H1 (cell line): ENCODE measurements around the gene CASQ1. TPM values are rescaled to one million over a fixed set of nuclear protein-coding genes. Genes with fewer than 3 reads are reported as not detected.

ENCODE experiments used
- CTCF ChIA-PET: fragments of 300-600 bp; sonication (Branson Sonifier 250); formaldehyde crosslinking; loops from one replicate; lab custom pipeline; 2021; ENCODE audit not compliant: partially characterized antibody; lab: Charles Lee
- POLR2A ChIA-PET: fragments of 300-600 bp; sonication (Branson Sonifier 250); formaldehyde crosslinking; loops from one replicate; lab custom pipeline; 2021; ENCODE audit warnings: inconsistent platforms; ENCODE audit not compliant: partially characterized antibody; lab: Charles Lee
- DNase-seq, 2 experiments: peaks; one replicate each; pipeline versions ENCODE4 v3.0.0 to v3.0.0-alpha.2; 2010 to 2022; ENCODE audit warnings: low spot score in 2 of 2, low read depth in 1 of 2, mixed read lengths in 1 of 2
- FAIRE-seq: peaks from 2 replicates; lab custom pipeline; 2011; peaks lifted over from hg19 to GRCh38; lab: Jason Lieb, UNC
- H2AFZ ChIP-seq: 2 replicates; pipeline ENCODE4 v1.8.1; 2012; ENCODE audit warnings: low read length, inconsistent platforms
- H2AK5ac ChIP-seq: 2 replicates; pipeline ENCODE4 v1.6.1; 2013; ENCODE audit warnings: low read depth, low read length
- H2BK120ac ChIP-seq: replicated peaks from 2 replicates; pipeline ENCODE3; 2013; ENCODE audit warnings: low read depth, low read length, inconsistent platforms
- H2BK12ac ChIP-seq: 2 replicates; pipeline ENCODE4 v1.6.1; 2013; ENCODE audit warnings: low read depth, low read length
- H2BK15ac ChIP-seq: 2 replicates; pipeline ENCODE4 v1.6.1; 2013; ENCODE audit warnings: low read length
- H2BK20ac ChIP-seq: 2 replicates; pipeline ENCODE4 v1.6.1; 2013; ENCODE audit warnings: low read length
- H2BK5ac ChIP-seq: 2 replicates; pipeline ENCODE4 v1.6.1; 2013; ENCODE audit warnings: low read depth, low read length
- H3K14ac ChIP-seq: 2 replicates; pipeline ENCODE4 v1.6.1; 2013; ENCODE audit warnings: inconsistent platforms; ENCODE audit not compliant: insufficient read length
- H3K18ac ChIP-seq: 2 replicates; pipeline ENCODE4 v1.6.1; 2013; ENCODE audit warnings: low read length; ENCODE audit errors: extremely low read depth
- H3K23ac ChIP-seq: 2 replicates; pipeline ENCODE4 v1.6.1; 2013; ENCODE audit warnings: inconsistent platforms; ENCODE audit not compliant: insufficient read length
- H3K23me2 ChIP-seq: 2 replicates; pipeline ENCODE4 v1.6.1; 2013; ENCODE audit warnings: low read depth, low read length
- H3K27ac ChIP-seq: 2 replicates; pipeline ENCODE4 v1.6.1; 2011; ENCODE audit warnings: low read depth, low read length, inconsistent platforms
- H3K27me3 ChIP-seq, 4 experiments: replicated peaks in 1 of 4; 1 replicate in 1 of 4; 2 replicates in 3 of 4; pipeline versions ENCODE4 v1.6.1 to v1.8.1; 2011 to 2013; ENCODE audit warnings: low read length in 3 of 4, mild to moderate bottlenecking in 3 of 4, inconsistent platforms in 2 of 4, mixed read lengths in 2 of 4, moderate library complexity in 1 of 4; ENCODE audit not compliant: control insufficient read depth in 3 of 4, insufficient read depth in 3 of 4; ENCODE audit errors: extremely low read depth in 1 of 4
- H3K36me3 ChIP-seq, 4 experiments: 2 replicates each; pipeline versions ENCODE4 v1.6.1 to v1.8.1; 2011 to 2013; ENCODE audit warnings: mild to moderate bottlenecking in 4 of 4, low read length in 3 of 4, moderate library complexity in 2 of 4, control low read depth in 1 of 4, inconsistent platforms in 1 of 4; ENCODE audit not compliant: insufficient read depth in 4 of 4, control insufficient read depth in 2 of 4
- H3K4ac ChIP-seq: replicated peaks from 2 replicates; pipeline ENCODE3; 2013; ENCODE audit warnings: low read length, low read depth, mixed read lengths, inconsistent platforms; ENCODE audit not compliant: insufficient read length
- H3K4me1 ChIP-seq, 4 experiments: replicated peaks in 1 of 4; 1 replicate in 1 of 4; 2 replicates in 3 of 4; pipeline versions ENCODE4 v1.6.1 to v1.8.1; 2011 to 2013; ENCODE audit warnings: low read length in 3 of 4, inconsistent platforms in 2 of 4, mixed read lengths in 1 of 4; ENCODE audit not compliant: insufficient read depth in 4 of 4, control insufficient read depth in 3 of 4
- H3K4me2 ChIP-seq, 2 experiments: 2 replicates each; pipeline versions ENCODE4 v1.6.1 to v1.8.1; 2011 to 2013; ENCODE audit warnings: low read depth in 2 of 2, low read length in 2 of 2, control low read depth in 1 of 2, inconsistent platforms in 1 of 2, mild to moderate bottlenecking in 1 of 2; ENCODE audit not compliant: insufficient read depth in 1 of 2
- H3K4me3 ChIP-seq, 4 experiments: fragments of 200-600, 300-600 bp in 1 of 4; sonication (generic), shearing (Covaris generic), sonication (Bioruptor Twin) in 1 of 4; 2 replicates each; pipeline versions ENCODE4 v1.5.1 to v1.8.1; 2011 to 2016; ENCODE audit warnings: low read length in 4 of 4, low read depth in 3 of 4, control low read depth in 2 of 4, inconsistent platforms in 2 of 4, mild to moderate bottlenecking in 2 of 4, mixed read lengths in 1 of 4, moderate library complexity in 1 of 4; ENCODE audit not compliant: insufficient read depth in 2 of 4; ENCODE audit errors: extremely low read depth in 1 of 4
- H3K56ac ChIP-seq: replicated peaks from 2 replicates; pipeline ENCODE3; 2013; ENCODE audit warnings: low read depth, mild to moderate bottlenecking, mixed read lengths, low read length, inconsistent platforms; ENCODE audit not compliant: insufficient read length
- H3K79me1 ChIP-seq: 2 replicates; pipeline ENCODE4 v1.6.1; 2013; ENCODE audit warnings: low read depth, low read length, control low read depth
- H3K79me2 ChIP-seq, 2 experiments: 2 replicates each; pipeline versions ENCODE4 v1.6.1 to v1.8.1; 2012 to 2013; ENCODE audit warnings: low read length in 2 of 2, mild to moderate bottlenecking in 2 of 2, inconsistent platforms in 1 of 2; ENCODE audit not compliant: insufficient read depth in 2 of 2, control insufficient read depth in 1 of 2
- H3K9ac ChIP-seq, 4 experiments: replicated peaks in 1 of 4; 1 replicate in 1 of 4; 2 replicates in 3 of 4; pipeline versions ENCODE4 v1.6.1 to v1.8.1; 2011 to 2013; ENCODE audit warnings: low read depth in 3 of 4, low read length in 3 of 4, control low read depth in 2 of 4, mild to moderate bottlenecking in 2 of 4, moderate library complexity in 2 of 4, inconsistent platforms in 1 of 4; ENCODE audit errors: extremely low read depth in 1 of 4
- H3K9me3 ChIP-seq, 2 experiments: 2 replicates each; pipeline versions ENCODE4 v1.6.1 to v1.8.1; 2012 to 2013; ENCODE audit warnings: mild to moderate bottlenecking in 2 of 2, moderate library complexity in 2 of 2, control low read depth in 1 of 2, inconsistent platforms in 1 of 2, low read depth in 1 of 2, low read length in 1 of 2, mixed read lengths in 1 of 2; ENCODE audit not compliant: insufficient read depth in 2 of 2
- H4K20me1 ChIP-seq, 2 experiments: replicated peaks in 1 of 2; 2 replicates each; pipeline versions ENCODE3 to v1.8.1; 2011 to 2013; ENCODE audit warnings: inconsistent platforms in 2 of 2, low read length in 2 of 2, mild to moderate bottlenecking in 1 of 2; ENCODE audit not compliant: insufficient read depth in 2 of 2, control insufficient read depth in 1 of 2
- H4K5ac ChIP-seq: 2 replicates; pipeline ENCODE4 v1.6.1; 2013; ENCODE audit warnings: low read length, low read depth, mixed read lengths, inconsistent platforms; ENCODE audit not compliant: insufficient read length
- H4K8ac ChIP-seq: 2 replicates; pipeline ENCODE4 v1.8.0; 2013; ENCODE audit warnings: mild to moderate bottlenecking, moderate library complexity, low read length, inconsistent platforms; ENCODE audit not compliant: insufficient read depth; ENCODE audit errors: extremely low read depth
- H4K91ac ChIP-seq: replicated peaks from 2 replicates; pipeline ENCODE3; 2013; ENCODE audit warnings: low read length, mixed read lengths, inconsistent platforms; ENCODE audit not compliant: insufficient read length
- CTBP2 ChIP-seq: IDR thresholded peaks from 2 replicates; pipeline ENCODE4 v1.7.0; 2011; ENCODE audit warnings: borderline replicate concordance, mild to moderate bottlenecking, moderate library complexity, mixed read lengths, low read length; ENCODE audit not compliant: insufficient read depth, insufficient read length
- JUN ChIP-seq: IDR thresholded peaks from 2 replicates; pipeline ENCODE4 v1.6.1; 2011; ENCODE audit warnings: low read depth, mild to moderate bottlenecking, improper control_type of control experiment, low read length
- JUND ChIP-seq: IDR thresholded peaks from 2 replicates; pipeline ENCODE4 v1.6.1; 2011; ENCODE audit warnings: mild to moderate bottlenecking, improper control_type of control experiment, low read length
- POLR2A ChIP-seq, 2 experiments: IDR thresholded peaks; 1 replicate in 1 of 2; 2 replicates in 1 of 2; pipeline ENCODE4 v1.6.1; 2011; ENCODE audit warnings: low read depth in 2 of 2, low read length in 2 of 2, mild to moderate bottlenecking in 2 of 2; ENCODE audit errors: control extremely low read depth in 1 of 2
- POLR2AphosphoS5 ChIP-seq: IDR thresholded peaks from 2 replicates; pipeline ENCODE4 v1.6.1; 2011; ENCODE audit warnings: low read depth, low read length
- WGBS, 2 experiments: shearing (Covaris generic) in 1 of 2; methylation state at CpG; one replicate each; pipeline versions ENCODE4 v1.1.6 to v1.1.7; 2013 to 2015; ENCODE audit warnings: low lambda C conversion rate in 2 of 2, mixed read lengths in 2 of 2, inconsistent platforms in 1 of 2, low coverage in 1 of 2, missing lambda C conversion rate in 1 of 2; ENCODE audit not compliant: insufficient replicate concordance in 2 of 2, insufficient coverage in 1 of 2, insufficient read length in 1 of 2; ENCODE audit errors: extremely low coverage in 1 of 2, missing lambda C conversion rate in 1 of 2; 5-methylcytosine and 5-hydroxymethylcytosine counted together
- polyA plus RNA-seq, 7 experiments: library from polyadenylated mRNA; depleted of rRNA in 3 of 7; stranded (reverse) in 5 of 7; unstranded in 2 of 7; fragments of >200 nt in 5 of 7; fragments of 200-250 nt in 2 of 7; gene quantifications; 1 replicate in 5 of 7; 2 replicates in 1 of 7; 4 replicates in 1 of 7; pipeline versions ENCODE4 v1.2.1 to v1.2.3, GENCODE V29; 2011 to 2013; ENCODE audit warnings: missing spikeins in 2 of 7, mixed read lengths in 2 of 7
- total RNA-seq: library from RNA; stranded (reverse); fragmentation: NEBNext Ultra II Directional; extraction: Animal tissue kit (Norgen Biotek cat#: 25700); gene quantifications from 2 replicates; pipeline ENCODE4 v1.2.1, GENCODE V29; 2021

The CASQ1 gene
- total and polyA plus RNA-seq, 2 of the 8 experiments (the other 6 are each of a cell fraction or from before 2014, with no cell fraction given): 0.80 to 1.3 TPM

DNA sequence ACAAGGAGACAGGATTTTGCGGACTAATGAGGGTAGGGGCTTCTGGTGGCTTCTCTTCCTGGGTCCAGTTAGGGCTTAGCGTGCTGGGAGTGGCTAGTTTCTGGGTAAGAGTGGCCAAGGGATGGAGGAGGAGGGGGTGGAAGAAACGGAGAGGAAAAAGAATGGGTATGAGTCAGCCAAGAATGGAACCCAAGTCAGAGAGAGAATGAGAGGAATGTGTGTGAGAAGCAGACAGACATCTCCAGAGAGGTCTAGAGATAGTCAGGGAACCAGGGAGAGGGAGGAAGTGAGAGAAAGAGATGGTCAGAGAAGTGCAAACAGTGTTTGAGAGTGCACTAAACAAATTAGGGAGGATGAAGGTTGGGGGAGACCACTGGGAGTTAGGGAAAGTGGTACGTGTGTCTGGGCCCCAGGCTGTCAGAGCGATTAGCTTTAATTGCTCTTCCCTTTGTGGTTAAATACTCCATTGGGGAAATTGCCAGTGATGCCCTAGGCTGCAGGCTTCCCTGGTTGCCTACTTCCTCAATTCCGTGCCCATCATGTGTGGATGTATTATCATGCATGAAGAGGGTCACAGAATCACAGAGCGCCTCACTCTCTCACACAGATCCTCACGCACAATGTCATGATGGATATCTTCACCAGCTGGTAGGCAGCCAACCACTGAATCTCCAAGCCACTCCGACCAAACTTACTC lies 16.2 kb downstream of the CASQ1 start:
- 0 out of 2 replicates have a peak overlapping the region, but pooled peaks have one; percentile 86 for H2BK5ac ChIP-seq
- H3K4me1 ChIP-seq: peaks cover 17 to 41% (median 20%) of the 10 kb centered on the region in 4 experiments
- no peaks in the 10 kb centered on the region for H3K27me3 ChIP-seq
- H3K79me1 ChIP-seq: peaks cover 10% of the 10 kb centered on the region
- peak overlapping the region; percentile 70 to 99 (median 86); a peak in 6 of 8 replicates for H3K4me3 ChIP-seq
- no peak for DNase-seq
- no peak for TF ChIP-seq CTBP2
- no peak for TF ChIP-seq JUN
- TF ChIP-seq POLR2A (IDR thresholded peaks at IDR 0.05; ENCODE audit: control extremely low read depth in 1 of 2, low read depth in 2 of 2, low read length in 2 of 2): peak in 1 of 2 experiments; percentile 15; a peak in 1 of 3 replicates
- peak; percentile 43; the same call in 1 of the 2 replicates for TF ChIP-seq POLR2AphosphoS5
- peak; percentile 75; the same call in 1 of the 2 replicates for TF ChIP-seq JUND
- TF ChIP-seq, all 59 proteins: peak for 3
- no peak overlapping the region for H2AFZ ChIP-seq
- H3K36me3 ChIP-seq: peaks cover 0 to 5% (median 3%) of the 10 kb centered on the region in 4 experiments; a peak in 5 of 8 replicates
- H3K4ac ChIP-seq: no peak overlapping the region
- H3K56ac ChIP-seq: no peak overlapping the region
- H3K9ac ChIP-seq: no peak overlapping the region
- no peak for FAIRE-seq
- WGBS, 2 experiments: 62% methylated on average over 9 of the region's 9 CpGs; no CpG with 5 or more reads in 1 of the 2 experiments
- ChIA-PET POLR2A (interaction anchor here (0.7 to 11.3 kb wide), 14 partner anchors 9 to 143 kb away, joined by 3 to 107 read pairs (median 4); partner anchors contain the start of genes CASQ1 and DCAF8), CTCF (interaction anchor here (1.1 to 20.4 kb wide), 9 partner anchors 9 to 105 kb away, joined by 3 to 257 read pairs (median 10); partner anchors contain the start of gene CASQ1)
- 0 out of 2 replicates have a peak overlapping the region, but pooled peaks have one; percentile 7 for H2BK12ac ChIP-seq
- no peak overlapping the region for H3K14ac ChIP-seq
- peaks cover 9% of the 10 kb centered on the region for H3K23me2 ChIP-seq
- peak overlapping the region; percentile 1; the same call in 1 of the 2 replicates for H2AK5ac ChIP-seq
- peaks cover 0 to 19% of the 10 kb centered on the region in 2 experiments for H4K20me1 ChIP-seq
- H3K79me2 ChIP-seq: peaks cover 8% of the 10 kb centered on the region in 2 experiments; a peak in 2 of 4 replicates
- no peak overlapping the region for H3K27ac ChIP-seq
- no peak overlapping the region for H2BK120ac ChIP-seq
- no peak overlapping the region for H2BK20ac ChIP-seq
- no peak overlapping the region for H4K8ac ChIP-seq
- no peak overlapping the region for H3K23ac ChIP-seq
- no peak overlapping the region for H4K5ac ChIP-seq
- no peak overlapping the region for H3K18ac ChIP-seq
- peak overlapping the region; percentile 11; the same call in 1 of the 2 replicates for H2BK15ac ChIP-seq
- H4K91ac ChIP-seq: no peak overlapping the region
- peak overlapping the region; percentile 93 for H3K4me2 ChIP-seq
- no peaks in the 10 kb centered on the region for H3K9me3 ChIP-seq
